Measurements from ENCODE around the gene C9orf50.
"Not testable (repeated sequence)": the region's sequence is repeated elsewhere in the genome, so short reads cannot be mapped to it uniquely, and the experiment has no call there.

The C9orf50 gene

DNA sequence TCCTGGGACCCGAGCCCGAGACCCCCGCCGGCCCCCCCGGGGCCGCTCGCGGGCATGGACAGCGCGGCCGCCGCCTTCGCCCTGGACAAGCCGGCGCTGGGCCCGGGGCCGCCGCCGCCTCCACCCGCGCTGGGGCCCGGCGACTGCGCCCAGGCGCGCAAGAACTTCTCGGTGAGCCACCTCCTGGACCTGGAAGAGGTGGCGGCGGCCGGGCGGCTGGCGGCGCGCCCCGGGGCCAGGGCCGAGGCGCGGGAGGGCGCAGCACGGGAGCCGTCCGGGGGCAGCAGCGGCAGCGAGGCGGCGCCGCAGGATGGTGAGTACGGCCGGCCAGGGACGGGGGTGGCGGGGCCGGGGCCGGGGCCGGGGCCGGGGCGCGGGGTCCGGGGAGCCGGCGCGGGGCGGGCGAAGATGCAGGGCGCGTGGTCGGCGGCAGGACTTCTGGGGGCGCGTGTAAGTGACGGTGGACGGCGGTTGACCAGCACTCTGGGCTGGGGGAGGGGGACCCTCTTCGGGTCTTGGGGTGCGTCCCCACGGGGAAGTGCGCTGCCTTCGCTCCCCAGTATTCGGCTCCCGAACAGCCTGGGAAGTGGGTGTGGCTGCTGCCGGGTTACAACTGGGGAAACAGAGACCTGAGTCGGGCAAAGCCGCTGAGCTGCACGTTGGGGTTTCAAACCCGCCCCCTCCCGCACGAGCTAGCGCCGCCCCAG lies 45.1 kb upstream of the C9orf50 start:
- peak overlapping the region; percentile 22 for H3K4me3 ChIP-seq (ENCODE audit: low read depth, low read length)
- TF ChIP-seq, protein P1, sequence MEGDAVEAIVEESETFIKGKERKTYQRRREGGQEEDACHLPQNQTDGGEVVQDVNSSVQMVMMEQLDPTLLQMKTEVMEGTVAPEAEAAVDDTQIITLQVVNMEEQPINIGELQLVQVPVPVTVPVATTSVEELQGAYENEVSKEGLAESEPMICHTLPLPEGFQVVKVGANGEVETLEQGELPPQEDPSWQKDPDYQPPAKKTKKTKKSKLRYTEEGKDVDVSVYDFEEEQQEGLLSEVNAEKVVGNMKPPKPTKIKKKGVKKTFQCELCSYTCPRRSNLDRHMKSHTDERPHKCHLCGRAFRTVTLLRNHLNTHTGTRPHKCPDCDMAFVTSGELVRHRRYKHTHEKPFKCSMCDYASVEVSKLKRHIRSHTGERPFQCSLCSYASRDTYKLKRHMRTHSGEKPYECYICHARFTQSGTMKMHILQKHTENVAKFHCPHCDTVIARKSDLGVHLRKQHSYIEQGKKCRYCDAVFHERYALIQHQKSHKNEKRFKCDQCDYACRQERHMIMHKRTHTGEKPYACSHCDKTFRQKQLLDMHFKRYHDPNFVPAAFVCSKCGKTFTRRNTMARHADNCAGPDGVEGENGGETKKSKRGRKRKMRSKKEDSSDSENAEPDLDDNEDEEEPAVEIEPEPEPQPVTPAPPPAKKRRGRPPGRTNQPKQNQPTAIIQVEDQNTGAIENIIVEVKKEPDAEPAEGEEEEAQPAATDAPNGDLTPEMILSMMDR (conservative IDR thresholded peaks at IDR 0.05; ENCODE audit: low read depth, low read length), result no peak
- DNase-seq (ENCODE audit: low read depth), result no peak

DNA sequence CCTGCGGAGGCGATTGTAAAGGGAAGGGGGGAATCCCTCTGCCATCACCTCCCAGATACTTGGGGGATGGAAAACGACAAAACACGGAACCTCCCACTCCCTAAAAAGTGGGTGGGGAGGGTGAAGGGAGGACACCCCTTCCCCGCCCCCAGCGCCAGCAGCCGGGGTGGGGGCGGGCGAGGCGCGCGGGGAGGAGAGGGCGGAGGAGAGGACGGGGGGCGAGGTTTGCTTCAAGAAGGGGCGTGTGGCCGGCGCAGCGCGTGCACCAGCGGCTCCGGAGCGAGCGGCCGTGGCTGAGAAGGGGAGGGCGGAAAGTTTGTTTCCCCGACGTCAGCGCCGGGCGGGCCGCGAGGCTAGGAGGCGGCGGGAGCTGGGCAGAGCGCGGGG lies 44.5 kb upstream of the C9orf50 start, which contains the start of gene PRRX2:
Gene PRRX2, plus strand, starts transcription at position 259 of the 387 bp plus-strand sequence. CDS start 221 bp downstream, outside the sequence.
- TF ChIP-seq, protein P1 (conservative IDR thresholded peaks at IDR 0.05; ENCODE audit: low read depth, low read length), result no peak
- peak within 1 kb of the TSS; percentile 36 for H3K4me3 ChIP-seq (ENCODE audit: low read depth, low read length)
- no peak for DNase-seq (ENCODE audit: low read depth)

DNA sequence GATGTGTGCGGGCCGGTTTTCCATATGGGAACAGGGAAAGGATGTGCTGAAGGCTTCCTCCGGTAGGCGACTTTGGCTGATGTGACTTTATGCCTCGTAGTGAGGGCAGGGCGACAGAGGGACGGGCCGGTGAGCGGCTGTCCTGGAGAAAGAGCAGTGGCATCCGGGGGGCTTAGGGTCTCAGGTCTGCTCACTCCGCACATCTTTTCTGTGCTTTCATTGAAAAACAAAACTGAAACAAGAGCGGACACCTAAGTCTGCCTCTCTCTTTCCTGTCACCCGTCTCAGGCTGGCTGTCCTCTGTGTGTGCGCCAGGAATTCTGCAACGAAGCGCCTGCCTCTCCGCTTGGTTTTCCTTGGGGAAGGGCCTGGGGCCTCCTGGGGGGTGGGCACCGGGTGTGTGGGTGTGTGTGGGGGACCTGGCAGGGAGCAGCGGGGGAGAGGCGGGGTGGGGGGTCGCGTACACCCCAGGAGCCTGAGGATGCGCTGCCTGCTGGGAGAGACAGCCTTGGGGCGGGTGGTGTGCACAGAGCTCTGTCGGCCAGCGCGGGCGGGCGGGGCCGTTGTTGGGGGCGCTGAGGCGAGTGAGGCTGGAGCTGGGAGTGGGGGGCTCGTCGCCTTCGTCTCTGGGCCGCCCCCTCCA lies 44.0 kb upstream of the C9orf50 start:
- TF ChIP-seq, protein P1 (conservative IDR thresholded peaks at IDR 0.05; ENCODE audit: low read depth, low read length), result no peak
- DNase-seq (ENCODE audit: low read depth), result no peak
- H3K4me3 ChIP-seq (ENCODE audit: low read depth, low read length), result peak overlapping the region; percentile 36

DNA sequence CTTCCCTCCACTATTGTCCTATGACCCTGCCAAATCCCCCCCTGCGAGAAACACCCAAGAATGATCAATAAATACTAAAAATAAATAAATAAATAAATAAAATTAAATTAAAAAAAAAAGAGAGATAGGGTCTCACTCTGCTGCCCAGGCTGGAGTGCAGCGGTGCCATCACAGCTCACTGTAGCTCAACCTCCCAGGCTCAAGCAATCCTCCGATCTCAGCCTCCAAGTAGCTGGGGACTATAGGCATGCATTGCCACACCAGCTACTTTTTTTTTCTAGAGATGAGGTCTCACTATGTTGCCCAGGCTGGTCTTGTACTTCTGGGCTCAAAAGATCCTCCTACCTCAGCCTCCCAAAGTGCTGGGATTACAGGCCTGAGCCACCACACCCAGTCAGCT lies 41.3 kb upstream of the C9orf50 start:
- H3K4me3 ChIP-seq (ENCODE audit: low read depth, low read length); DNase-seq (ENCODE audit: low read depth): not testable (repeated sequence)

DNA sequence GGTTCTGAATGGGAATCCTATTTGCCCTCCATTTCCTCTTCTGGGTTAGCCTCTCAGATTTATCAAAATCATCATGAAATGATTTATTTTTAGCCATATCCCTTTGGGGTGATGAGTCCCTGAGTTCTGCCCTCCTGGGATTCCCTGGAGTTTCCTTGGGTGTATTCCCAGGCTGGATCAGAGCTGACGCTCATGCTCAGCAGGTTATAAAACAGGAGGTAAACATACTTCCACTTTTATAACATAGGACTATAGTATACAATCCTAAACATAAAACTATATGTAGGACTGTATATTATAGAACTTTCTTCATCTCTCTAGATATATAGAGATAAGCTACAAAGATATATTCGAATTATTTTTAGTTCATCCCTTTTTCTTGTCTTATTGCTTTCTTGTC lies 40.1 kb upstream of the C9orf50 start:
- TF ChIP-seq, protein P1 (conservative IDR thresholded peaks at IDR 0.05; ENCODE audit: low read depth, low read length), result no peak
- no peak overlapping the region for H3K4me3 ChIP-seq (ENCODE audit: low read depth, low read length)
- DNase-seq (ENCODE audit: low read depth), result no peak

DNA sequence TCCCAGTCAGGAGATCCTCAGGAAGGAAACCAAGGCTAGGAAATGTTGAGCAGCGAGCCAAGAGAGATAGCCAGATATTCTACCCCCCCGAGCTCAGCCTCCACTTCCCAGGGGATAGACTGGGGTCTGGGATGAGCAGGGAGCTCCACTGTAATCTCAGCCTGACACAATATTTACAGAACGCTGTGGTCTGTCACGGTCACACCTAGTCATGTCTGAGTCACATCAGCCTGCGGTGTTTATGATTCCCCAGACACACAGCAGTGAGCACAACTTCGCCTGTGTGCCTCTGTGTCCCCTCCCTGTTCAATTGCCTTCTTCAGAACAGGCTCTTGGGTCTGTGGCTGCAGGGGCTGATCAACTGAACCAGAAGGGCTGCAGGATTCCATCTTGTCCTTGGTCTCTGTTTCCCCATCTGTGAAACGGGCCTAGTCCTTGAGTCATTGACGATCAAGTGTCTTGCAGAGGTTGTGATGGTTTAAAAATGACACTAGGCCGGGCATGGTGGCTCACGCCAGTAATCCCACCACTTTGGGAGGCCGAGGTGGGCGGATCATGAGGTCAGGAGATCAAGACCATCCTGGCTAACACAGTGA lies 36.0 kb upstream of the C9orf50 start:
- no peak for DNase-seq (ENCODE audit: low read depth)
- no peak overlapping the region for H3K4me3 ChIP-seq (ENCODE audit: low read depth, low read length)
- TF ChIP-seq, protein P1 (conservative IDR thresholded peaks at IDR 0.05; ENCODE audit: low read depth, low read length), result no peak

DNA sequence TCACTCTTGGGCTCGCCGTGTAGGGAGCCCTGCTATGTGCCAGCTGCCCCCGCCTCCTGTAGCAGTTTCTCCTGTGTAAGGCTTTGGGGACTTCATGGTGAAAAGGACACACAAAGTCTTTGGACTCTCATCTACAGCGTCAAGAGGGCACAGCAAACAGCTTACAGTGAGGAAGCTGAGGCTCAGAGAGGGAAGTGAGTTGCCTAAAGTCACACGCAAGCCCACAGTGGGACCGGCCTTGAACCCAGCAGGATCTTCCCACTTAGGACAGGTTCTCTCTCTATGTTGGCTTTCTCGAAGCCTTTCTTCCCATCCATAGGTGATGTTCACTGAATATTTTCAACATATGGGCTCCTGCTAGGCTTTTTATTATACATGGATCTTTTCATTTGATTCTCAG lies 34.8 kb upstream of the C9orf50 start:
- no peak for DNase-seq (ENCODE audit: low read depth)
- H3K4me3 ChIP-seq (ENCODE audit: low read depth, low read length), result no peak overlapping the region
- TF ChIP-seq, protein P1 (conservative IDR thresholded peaks at IDR 0.05; ENCODE audit: low read depth, low read length), result no peak
